Hindlimb muscle (tissue), 1 donor: Measurements from ENCODE around the gene TUBGCP5. TPM values are rescaled to one million over a fixed set of nuclear protein-coding genes. Genes with fewer than 3 reads are reported as not detected.

Experiments used
- DNase-seq: peaks from one replicate; pipeline ENCODE4 v3.0.0-alpha.2; 2013
- polyA plus RNA-seq: library from polyadenylated mRNA; unstranded; fragments of 120-200 nt; gene quantifications from one replicate; pipeline ENCODE4 v1.2.1, GENCODE V29; 2013; ENCODE audit not compliant: insufficient read length

TUBGCP5 gene
- polyA plus RNA-seq, 1 donor: 15.1 TPM

DNA sequence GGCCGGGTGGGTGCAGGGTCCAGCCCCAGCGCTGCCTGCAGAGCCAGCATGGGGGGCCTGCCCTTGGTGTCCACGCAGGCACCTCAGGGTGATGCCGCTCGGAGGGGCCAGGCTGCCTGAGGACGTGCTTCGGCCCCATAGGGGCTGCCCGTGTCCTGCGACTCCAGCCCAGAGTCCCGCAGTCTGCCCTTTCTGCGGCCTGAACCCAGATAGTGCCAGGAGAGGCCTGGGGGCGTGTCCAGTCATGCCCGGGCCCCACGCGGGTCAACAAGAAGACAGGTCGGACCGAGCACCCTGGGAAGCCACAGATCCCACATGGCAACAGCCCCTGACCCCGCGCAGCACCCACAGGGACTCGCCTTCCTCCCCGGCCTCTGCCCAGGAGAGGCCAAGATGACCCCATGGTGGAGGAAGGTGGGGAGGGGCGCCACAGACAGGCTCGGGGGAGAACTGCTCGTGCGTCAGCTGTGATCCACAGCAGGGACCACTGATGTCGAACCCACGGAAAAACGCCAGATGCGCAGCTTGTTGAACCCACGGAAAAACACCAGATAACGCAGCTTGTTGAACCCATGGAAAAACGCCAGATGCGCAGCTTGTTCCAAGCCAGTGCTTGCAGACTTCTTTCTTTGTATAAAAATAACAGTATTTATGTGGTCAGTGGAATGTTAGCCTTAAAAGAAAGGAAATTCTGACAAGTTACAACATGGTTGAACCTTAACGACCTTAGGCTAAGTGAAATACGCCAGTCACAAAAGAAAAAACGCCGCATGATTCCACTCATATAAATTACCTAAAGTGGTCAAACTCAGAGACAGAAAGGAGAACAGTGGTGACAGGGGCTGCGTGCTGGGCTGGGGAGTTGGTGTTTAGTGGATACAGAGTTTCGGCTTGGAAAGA is 87.7 kb downstream of the TUBGCP5 start:
- DNase-seq: no peak

DNA sequence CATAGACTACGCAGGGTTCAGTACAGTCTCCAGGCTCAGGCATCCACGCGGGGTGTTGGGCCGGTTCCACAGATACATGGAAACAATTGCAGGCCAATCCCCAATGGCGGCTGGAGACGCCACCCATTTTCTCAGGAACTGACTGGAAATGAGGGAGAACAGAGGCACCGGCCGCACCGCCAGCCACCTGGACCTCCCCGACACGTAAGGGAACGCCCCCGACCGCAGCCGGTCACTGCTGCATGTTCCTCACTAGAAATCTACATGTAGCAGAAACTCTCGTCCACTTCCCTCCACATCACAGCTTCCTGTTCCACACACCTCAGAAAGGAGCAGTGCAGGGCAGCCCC is 88.4 kb downstream of the TUBGCP5 start:
- DNase-seq: no peak

DNA sequence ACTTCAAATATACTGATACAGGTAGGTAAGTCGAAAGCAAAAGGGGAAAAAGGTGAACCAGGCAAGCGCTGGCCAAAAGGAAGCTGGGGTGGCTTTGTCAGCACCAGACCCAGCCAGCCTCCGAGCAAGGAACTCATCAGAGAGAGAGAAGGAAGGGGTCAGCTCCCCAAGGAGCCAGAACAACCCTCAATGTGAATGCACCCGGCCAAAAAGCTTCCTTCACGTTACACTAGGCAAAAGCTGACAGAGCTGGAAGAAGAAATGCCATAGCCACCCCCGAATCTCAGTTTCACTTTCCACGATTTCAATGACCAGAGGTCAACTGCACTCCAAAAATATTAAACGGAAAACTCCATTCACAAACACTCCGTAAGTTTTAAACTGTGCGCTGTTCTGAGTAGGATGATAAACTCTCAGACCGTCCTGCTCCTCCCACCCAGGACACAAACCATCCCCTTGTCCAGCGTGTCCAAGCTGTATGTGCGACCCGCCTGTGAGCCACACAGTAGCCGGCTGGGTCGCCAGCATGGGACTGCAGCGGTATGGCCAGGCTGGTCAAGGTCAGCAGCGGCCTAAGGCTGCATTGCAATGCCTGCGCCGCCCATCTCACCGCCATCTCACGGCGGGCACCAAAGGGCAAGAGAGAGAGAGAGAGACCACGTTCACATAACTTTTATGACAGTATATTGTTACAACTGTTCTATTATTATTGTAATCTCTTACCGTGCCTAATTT is 88.9 kb downstream of the TUBGCP5 start:
- DNase-seq: no peak

Other genes starting within 250 kb of the TUBGCP5 start
- 34.7 TPM for gene NIPA2, start 200.9 kb downstream of the TUBGCP5 start, polyA plus RNA-seq
- 65.6 TPM for gene CYFIP1, start 59.2 kb downstream of the TUBGCP5 start, polyA plus RNA-seq
- not detected for gene GOLGA6L1, start 97.3 kb upstream of the TUBGCP5 start, polyA plus RNA-seq